SU-DHL-6 (cell line): ENCODE measurements around the gene CADM1.

ENCODE experiments used
- H2AFZ ChIP-seq: fragments of 200-600 bp; sonication (generic); 2 replicates; pipeline ENCODE4 v1.6.1; 2014; ENCODE audit warnings: low read depth, mild to moderate bottlenecking, moderate library complexity, mixed read lengths, antibody characterized with exemption, low read length; ENCODE audit not compliant: severe bottlenecking
- H3F3A ChIP-seq: fragments of 200-600 bp; shearing (Covaris generic); 2 replicates; pipeline ENCODE4 v1.6.0; 2016; ENCODE audit warnings: antibody characterized with exemption, mild to moderate bottlenecking; ENCODE audit not compliant: insufficient read depth
- H3K27ac ChIP-seq: fragments of 200-600 bp; sonication (generic); 2 replicates; pipeline ENCODE4 v1.5.1; 2016; ENCODE audit warnings: low read depth, mild to moderate bottlenecking, low read length, moderate library complexity, mixed read lengths
- H3K27me3 ChIP-seq: fragments of 200-600 bp; sonication (generic), shearing (Covaris generic); 2 replicates; pipeline ENCODE4 v1.6.0; 2014; ENCODE audit warnings: mild to moderate bottlenecking, low read length
- H3K36me3 ChIP-seq: fragments of 200-600 bp; sonication (generic); 2 replicates; pipeline ENCODE4 v1.6.1; 2014; ENCODE audit warnings: mild to moderate bottlenecking, low read length, mixed read lengths
- H3K4me2 ChIP-seq: fragments of 300-600, 200-600 bp; shearing (Covaris generic), sonication (generic); 2 replicates; pipeline ENCODE4 v1.6.0; 2014; ENCODE audit warnings: low read length, low read depth, mild to moderate bottlenecking; ENCODE audit not compliant: poor library complexity, severe bottlenecking
- H3K4me3 ChIP-seq: fragments of 200-600 bp; sonication (generic); 2 replicates; pipeline ENCODE4 v1.5.1; 2014; ENCODE audit warnings: antibody characterized with exemption, low read length, mild to moderate bottlenecking, mixed read lengths; ENCODE audit not compliant: insufficient read depth, poor library complexity, severe bottlenecking
- H3K79me2 ChIP-seq: fragments of 200-600 bp; sonication (generic); 2 replicates; pipeline ENCODE4 v1.6.1; 2014; ENCODE audit warnings: mild to moderate bottlenecking, low read length, moderate library complexity; ENCODE audit not compliant: insufficient read depth
- H3K9ac ChIP-seq: fragments of 200-600 bp; sonication (generic); 2 replicates; pipeline ENCODE4 v1.7.0; 2014; ENCODE audit warnings: mild to moderate bottlenecking, low read length
- H3K9me2 ChIP-seq: fragments of 200-600 bp; sonication (generic); replicated peaks from 2 replicates; pipeline ENCODE4 v1.6.1; 2014; ENCODE audit warnings: low read length; ENCODE audit not compliant: insufficient read depth
- H3K9me3 ChIP-seq: fragments of 200-600 bp; sonication (generic); 2 replicates; pipeline ENCODE4 v1.6.1; 2014; ENCODE audit warnings: low read length, mixed read lengths; ENCODE audit not compliant: insufficient read depth
- H4K20me1 ChIP-seq: fragments of 200-600 bp; sonication (generic); 2 replicates; pipeline ENCODE4 v1.6.1; 2014; ENCODE audit warnings: low read depth, mild to moderate bottlenecking, antibody characterized with exemption, low read length, moderate library complexity, mixed read lengths
- CTCF ChIP-seq: fragments of 200-600 bp; sonication (generic); IDR thresholded peaks from one replicate; pipeline ENCODE4 v1.5.1; 2017; ENCODE audit warnings: antibody characterized with exemption, mild to moderate bottlenecking, low read length, moderate library complexity; ENCODE audit not compliant: insufficient read depth, poor library complexity, severe bottlenecking
- EZH2phosphoT487 ChIP-seq: fragments of 200-600 bp; sonication (generic), shearing (Covaris generic); conservative IDR thresholded peaks from 2 replicates; pipeline ENCODE4 v1.6.1; 2018; ENCODE audit warnings: mild to moderate bottlenecking, antibody characterized with exemption, low read length, moderate library complexity, mixed read lengths

The CADM1 gene

GRCh38 chr11:115505175-115505574 lies 960 bp upstream of the CADM1 start:
- Histone ChIP-seq H4K20me1 (no peaks in the 10 kb centered on the region), H3K79me2 (no peaks in the 10 kb centered on the region), H3K4me3 (no peak overlapping the region), H3K9me3 (no peaks in the 10 kb centered on the region), H3K9me2 (no peaks in the 10 kb centered on the region), H3K9ac (no peak overlapping the region), H3K27ac (no peak overlapping the region), H2AFZ (no peak overlapping the region), H3K27me3 (no peaks in the 10 kb centered on the region), H3K36me3 (no peaks in the 10 kb centered on the region), H3K4me2 (no peak overlapping the region), H3F3A (no peaks in the 10 kb centered on the region)
- TF ChIP-seq CTCF = no peak
- TF ChIP-seq EZH2phosphoT487 = no peak

GRCh38 chr11:115503886-115504275 lies 334 bp downstream of the CADM1 start:
- Histone ChIP-seq H3K9ac (no peak overlapping the region), H3K36me3 (no peaks in the 10 kb centered on the region), H3K9me3 (no peaks in the 10 kb centered on the region), H3K9me2 (no peaks in the 10 kb centered on the region), H3K27me3 (no peaks in the 10 kb centered on the region), H3K4me2 (no peak overlapping the region), H3K4me3 (no peak overlapping the region), H3K79me2 (no peaks in the 10 kb centered on the region), H3K27ac (no peak overlapping the region), H4K20me1 (no peaks in the 10 kb centered on the region), H2AFZ (no peak overlapping the region), H3F3A (no peaks in the 10 kb centered on the region)
- TF ChIP-seq CTCF = no peak
- no peak for TF ChIP-seq EZH2phosphoT487

GRCh38 chr11:115503083-115503885 lies 931 bp downstream of the CADM1 start:
- no peaks in the 10 kb centered on the region for H3F3A ChIP-seq
- H3K36me3 ChIP-seq = no peaks in the 10 kb centered on the region
- no peaks in the 10 kb centered on the region for H3K9me2 ChIP-seq
- TF ChIP-seq CTCF = no peak
- TF ChIP-seq EZH2phosphoT487 = no peak
- no peak overlapping the region for H3K9ac ChIP-seq
- no peak overlapping the region for H3K27ac ChIP-seq
- H4K20me1 ChIP-seq = no peaks in the 10 kb centered on the region
- no peak overlapping the region for H3K4me3 ChIP-seq
- H3K9me3 ChIP-seq = no peaks in the 10 kb centered on the region
- no peak overlapping the region for H3K4me2 ChIP-seq
- H3K79me2 ChIP-seq = no peaks in the 10 kb centered on the region
- H2AFZ ChIP-seq = no peak overlapping the region
- no peaks in the 10 kb centered on the region for H3K27me3 ChIP-seq
